Keratinocyte (primary cell): Measurements from ENCODE around the gene SETD1B.
A peak's percentile ranks its signal among the peaks of the same experiment; 100 is the strongest.

ENCODE experiments used
- EZH2 ChIP-seq: IDR thresholded peaks from one replicate; pipeline ENCODE4 v1.6.1; 2012; ENCODE audit warnings: inconsistent platforms, mild to moderate bottlenecking, low read length, moderate library complexity
- TF ChIP-seq, protein P1 (sequence below), 3 experiments: IDR thresholded peaks in 1 of 3; conservative IDR thresholded peaks in 1 of 3; optimal IDR thresholded peaks in 1 of 3; 2 replicates in 2 of 3; 3 replicates in 1 of 3; pipeline versions ENCODE3 to v1.5.1; 2011; ENCODE audit warnings: low read length in 3 of 3, mild to moderate bottlenecking in 3 of 3, moderate library complexity in 2 of 3, control low read depth in 1 of 3, inconsistent platforms in 1 of 3; ENCODE audit not compliant: insufficient read depth in 2 of 3; ENCODE audit errors: extremely low read depth in 1 of 3

DNA sequence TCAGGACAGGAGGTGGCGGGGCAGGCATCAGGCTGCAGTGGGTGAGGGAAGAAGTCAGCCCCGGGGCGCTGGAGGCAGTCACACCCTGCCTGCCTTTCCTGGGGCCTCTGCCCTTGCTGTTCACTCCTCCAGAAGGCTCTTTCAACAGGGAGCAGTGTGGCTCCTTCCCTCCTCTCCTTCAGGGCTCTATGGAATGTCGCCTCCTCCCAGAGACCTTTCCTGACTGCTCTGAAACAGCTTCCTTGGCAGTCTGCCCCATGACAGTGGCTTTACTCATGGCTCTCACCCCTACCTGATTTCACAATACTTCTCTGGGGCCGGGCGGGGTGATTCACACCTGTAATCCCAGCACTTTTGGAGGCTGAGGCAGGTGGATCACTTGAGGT, 17.4 kb upstream of the SETD1B start:
- TF ChIP-seq, protein P1, sequence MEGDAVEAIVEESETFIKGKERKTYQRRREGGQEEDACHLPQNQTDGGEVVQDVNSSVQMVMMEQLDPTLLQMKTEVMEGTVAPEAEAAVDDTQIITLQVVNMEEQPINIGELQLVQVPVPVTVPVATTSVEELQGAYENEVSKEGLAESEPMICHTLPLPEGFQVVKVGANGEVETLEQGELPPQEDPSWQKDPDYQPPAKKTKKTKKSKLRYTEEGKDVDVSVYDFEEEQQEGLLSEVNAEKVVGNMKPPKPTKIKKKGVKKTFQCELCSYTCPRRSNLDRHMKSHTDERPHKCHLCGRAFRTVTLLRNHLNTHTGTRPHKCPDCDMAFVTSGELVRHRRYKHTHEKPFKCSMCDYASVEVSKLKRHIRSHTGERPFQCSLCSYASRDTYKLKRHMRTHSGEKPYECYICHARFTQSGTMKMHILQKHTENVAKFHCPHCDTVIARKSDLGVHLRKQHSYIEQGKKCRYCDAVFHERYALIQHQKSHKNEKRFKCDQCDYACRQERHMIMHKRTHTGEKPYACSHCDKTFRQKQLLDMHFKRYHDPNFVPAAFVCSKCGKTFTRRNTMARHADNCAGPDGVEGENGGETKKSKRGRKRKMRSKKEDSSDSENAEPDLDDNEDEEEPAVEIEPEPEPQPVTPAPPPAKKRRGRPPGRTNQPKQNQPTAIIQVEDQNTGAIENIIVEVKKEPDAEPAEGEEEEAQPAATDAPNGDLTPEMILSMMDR (optimal IDR thresholded peaks at IDR 0.05 in 1 of 3, IDR thresholded peaks at IDR 0.05 in 1 of 3, conservative IDR thresholded peaks at IDR 0.05 in 1 of 3; ENCODE audit: extremely low read depth in 1 of 3, insufficient read depth in 2 of 3, low read length in 3 of 3) = peak in 1 of 3 experiments; percentile 10
- no peak for TF ChIP-seq EZH2
